ENCODE data around the gene MLC1. TPM values are rescaled to one million over a fixed set of nuclear protein-coding genes. Genes with fewer than 3 reads are reported as not detected.

The MLC1 gene
- total RNA-seq, 1 experiment from 2014 or later = not detected

DNA sequence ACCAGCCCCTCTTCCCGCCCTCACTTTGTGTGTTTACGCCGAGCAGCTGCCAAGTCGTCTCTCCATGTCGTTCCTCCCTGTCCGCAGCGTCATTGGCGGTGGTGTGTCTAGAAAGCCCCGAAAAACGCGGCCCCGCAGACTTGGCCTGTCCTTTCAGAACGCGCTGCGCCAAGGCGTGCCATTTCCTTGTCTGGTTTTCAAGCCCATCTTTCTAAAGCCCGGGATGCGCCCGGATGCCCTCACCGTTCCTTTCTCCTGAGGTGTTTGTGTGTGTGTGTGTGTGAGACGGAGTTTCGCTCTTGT, 5.1 kb upstream of the MLC1 start:
- in situ Hi-C loops (cut with HindIII; ENCODE audit: low pct_unique_long_range_greater_than_20kb, low sequenced_read_pairs) (no loop called here), intact Hi-C loops (cut with micrococcal nuclease; ENCODE audit: unreplicated experiment) (no loop called here)
- no TSS peak for BruUV-seq (replicated peaks)
- Histone ChIP-seq H3K9me3 (ENCODE audit: control insufficient read depth, insufficient read depth, low read depth, low read length) (no peaks in the 10 kb centered on the region), H3K27ac (ENCODE audit: low read length) (no peak overlapping the region), H3K27me3 (ENCODE audit: control insufficient read depth, insufficient read depth, low read length) (0 out of 2 replicates have a peak, but pooled peaks cover under 1% of the 10 kb centered on the region), H3K4me3 (ENCODE audit: low read depth in 2 of 2, low read length in 2 of 2) (no peak overlapping the region), H3K36me3 (ENCODE audit: control insufficient read depth, insufficient read depth, low read length) (no peaks in the 10 kb centered on the region), H3K4me1 (ENCODE audit: control insufficient read depth, insufficient read depth, low read length) (no peaks in the 10 kb centered on the region)
- ATAC-seq = no peak
- ChIA-PET POLR2A (no interaction called here), CTCF (no interaction called here)
- TF ChIP-seq CTCF (IDR thresholded peaks at IDR 0.05) = no peak
- TF ChIP-seq, protein P1, sequence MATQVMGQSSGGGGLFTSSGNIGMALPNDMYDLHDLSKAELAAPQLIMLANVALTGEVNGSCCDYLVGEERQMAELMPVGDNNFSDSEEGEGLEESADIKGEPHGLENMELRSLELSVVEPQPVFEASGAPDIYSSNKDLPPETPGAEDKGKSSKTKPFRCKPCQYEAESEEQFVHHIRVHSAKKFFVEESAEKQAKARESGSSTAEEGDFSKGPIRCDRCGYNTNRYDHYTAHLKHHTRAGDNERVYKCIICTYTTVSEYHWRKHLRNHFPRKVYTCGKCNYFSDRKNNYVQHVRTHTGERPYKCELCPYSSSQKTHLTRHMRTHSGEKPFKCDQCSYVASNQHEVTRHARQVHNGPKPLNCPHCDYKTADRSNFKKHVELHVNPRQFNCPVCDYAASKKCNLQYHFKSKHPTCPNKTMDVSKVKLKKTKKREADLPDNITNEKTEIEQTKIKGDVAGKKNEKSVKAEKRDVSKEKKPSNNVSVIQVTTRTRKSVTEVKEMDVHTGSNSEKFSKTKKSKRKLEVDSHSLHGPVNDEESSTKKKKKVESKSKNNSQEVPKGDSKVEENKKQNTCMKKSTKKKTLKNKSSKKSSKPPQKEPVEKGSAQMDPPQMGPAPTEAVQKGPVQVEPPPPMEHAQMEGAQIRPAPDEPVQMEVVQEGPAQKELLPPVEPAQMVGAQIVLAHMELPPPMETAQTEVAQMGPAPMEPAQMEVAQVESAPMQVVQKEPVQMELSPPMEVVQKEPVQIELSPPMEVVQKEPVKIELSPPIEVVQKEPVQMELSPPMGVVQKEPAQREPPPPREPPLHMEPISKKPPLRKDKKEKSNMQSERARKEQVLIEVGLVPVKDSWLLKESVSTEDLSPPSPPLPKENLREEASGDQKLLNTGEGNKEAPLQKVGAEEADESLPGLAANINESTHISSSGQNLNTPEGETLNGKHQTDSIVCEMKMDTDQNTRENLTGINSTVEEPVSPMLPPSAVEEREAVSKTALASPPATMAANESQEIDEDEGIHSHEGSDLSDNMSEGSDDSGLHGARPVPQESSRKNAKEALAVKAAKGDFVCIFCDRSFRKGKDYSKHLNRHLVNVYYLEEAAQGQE (IDR thresholded peaks at IDR 0.05; ENCODE audit: insufficient read depth in 1 of 2, low read depth in 2 of 2, low read length in 1 of 2) = no peak
- TF ChIP-seq POLR2AphosphoS5 (IDR thresholded peaks at IDR 0.05; ENCODE audit: low read depth, low read length) = no peak
- TF ChIP-seq TCF7L2 (IDR thresholded peaks at IDR 0.05; ENCODE audit: low read depth, low read length) = no peak
- TF ChIP-seq SIN3A (IDR thresholded peaks at IDR 0.05; ENCODE audit: borderline replicate concordance, insufficient read depth, low read depth, low read length) = no peak
- no peak for DNase-seq (ENCODE audit: low read depth, low spot score)

DNA sequence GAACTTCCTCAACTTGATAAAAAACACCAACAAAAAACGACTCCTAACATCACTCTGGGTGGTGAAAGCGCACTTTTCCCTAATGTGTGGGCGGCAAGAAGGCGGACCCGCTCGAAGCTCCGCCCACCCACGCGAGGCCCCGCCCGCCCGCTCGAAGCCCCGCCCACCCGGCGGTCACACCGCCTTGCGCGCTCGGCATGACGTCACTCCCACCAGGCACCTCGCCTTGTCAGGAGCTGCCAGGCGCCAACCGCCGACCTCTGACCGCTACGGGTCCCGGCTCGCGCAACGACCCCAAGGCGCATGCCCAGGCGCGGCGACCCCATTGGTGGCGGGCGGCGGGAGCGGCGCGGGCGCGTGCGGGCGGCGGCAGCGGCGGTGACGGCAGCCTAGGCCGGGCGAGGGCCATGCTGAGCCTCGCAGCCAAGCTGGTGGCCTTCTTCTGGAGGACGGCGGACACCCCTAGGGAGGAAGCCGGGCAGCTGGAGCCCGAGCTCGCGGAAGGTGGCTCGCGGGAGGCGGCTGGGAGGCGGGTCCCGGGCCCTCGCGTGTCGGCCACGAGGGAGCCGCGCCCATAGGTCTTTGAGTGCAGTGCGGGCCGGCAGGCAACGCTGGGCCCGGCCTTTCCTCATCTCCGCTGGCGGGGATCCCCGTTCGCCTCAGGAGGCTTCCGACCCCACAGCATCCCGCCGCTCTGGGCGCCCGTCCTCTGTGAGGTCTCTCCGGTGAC, 4.6 kb upstream of the MLC1 start, which contains the start of gene MOV10L1:
MOV10L1 (plus strand) TSS at position 325 of the 730 bp plus-strand sequence; CDS start at position 408, 83 bp downstream.
- intact Hi-C loops (cut with micrococcal nuclease; ENCODE audit: unreplicated experiment) (no loop called here), in situ Hi-C loops (cut with HindIII; ENCODE audit: low pct_unique_long_range_greater_than_20kb, low sequenced_read_pairs) (no loop called here)
- Histone ChIP-seq H3K4me3 (ENCODE audit: low read depth in 2 of 2, low read length in 2 of 2) (no peak within 1 kb of the TSS), H3K9me3 (ENCODE audit: control insufficient read depth, insufficient read depth, low read depth, low read length) (no peaks in the 10 kb centered on the region), H3K4me1 (ENCODE audit: control insufficient read depth, insufficient read depth, low read length) (no peaks in the 10 kb centered on the region), H3K36me3 (ENCODE audit: control insufficient read depth, insufficient read depth, low read length) (no peaks in the 10 kb centered on the region), H3K27ac (ENCODE audit: low read length) (no peak within 1 kb of the TSS), H3K27me3 (ENCODE audit: control insufficient read depth, insufficient read depth, low read length) (no peaks in the 10 kb centered on the region)
- no peak for DNase-seq (ENCODE audit: low read depth, low spot score)
- ATAC-seq = no peak
- no peak for TF ChIP-seq TCF7L2 (IDR thresholded peaks at IDR 0.05; ENCODE audit: low read depth, low read length)
- no peak for TF ChIP-seq SIN3A (IDR thresholded peaks at IDR 0.05; ENCODE audit: borderline replicate concordance, insufficient read depth, low read depth, low read length)
- TF ChIP-seq, protein P1 (IDR thresholded peaks at IDR 0.05; ENCODE audit: insufficient read depth in 1 of 2, low read depth in 2 of 2, low read length in 1 of 2) = no peak
- TF ChIP-seq CTCF (IDR thresholded peaks at IDR 0.05) = no peak
- no peak for TF ChIP-seq POLR2AphosphoS5 (IDR thresholded peaks at IDR 0.05; ENCODE audit: low read depth, low read length)
- ChIA-PET CTCF (no interaction called here), POLR2A (interaction anchor here (0.6 kb wide), 1 partner anchor 977 kb away, joined by 3 read pairs; no protein-coding TSS in a partner anchor)
- BruUV-seq (replicated peaks) = no TSS peak
